GM12864 (cell line): ENCODE data around the gene SWI5.

ENCODE experiments used
- DNase-seq: peaks from one replicate; pipeline ENCODE4 v3.0.0-alpha.2; 2011; ENCODE audit warnings: low read depth
- H3K4me3 ChIP-seq: 2 replicates; pipeline ENCODE4 v1.5.1; 2011; ENCODE audit warnings: mild to moderate bottlenecking, low read depth, low read length, control low read depth
- TF ChIP-seq, protein P1 (sequence below): IDR thresholded peaks from 2 replicates; pipeline ENCODE4 v1.5.1; 2011; ENCODE audit warnings: low read depth, mild to moderate bottlenecking, moderate library complexity, low read length, control low read depth, inconsistent platforms; ENCODE audit errors: missing control alignments

The SWI5 gene

DNA sequence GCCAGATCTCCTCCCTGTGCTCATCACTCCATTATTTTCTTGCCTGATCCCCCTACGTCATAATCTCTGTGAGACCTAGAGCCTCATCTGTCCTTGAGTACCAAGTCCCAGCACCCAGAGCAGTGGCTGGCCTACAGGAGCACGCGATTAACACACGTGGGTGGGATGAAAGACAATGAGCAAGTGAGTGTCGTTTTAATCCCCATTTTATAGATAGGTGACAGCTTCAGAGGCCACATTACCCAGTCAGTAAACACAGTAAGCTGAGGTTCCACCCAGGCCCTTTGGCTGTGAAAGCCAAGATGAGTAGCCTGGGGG lies 28.9 kb downstream of the SWI5 start:
- TF ChIP-seq, protein P1, sequence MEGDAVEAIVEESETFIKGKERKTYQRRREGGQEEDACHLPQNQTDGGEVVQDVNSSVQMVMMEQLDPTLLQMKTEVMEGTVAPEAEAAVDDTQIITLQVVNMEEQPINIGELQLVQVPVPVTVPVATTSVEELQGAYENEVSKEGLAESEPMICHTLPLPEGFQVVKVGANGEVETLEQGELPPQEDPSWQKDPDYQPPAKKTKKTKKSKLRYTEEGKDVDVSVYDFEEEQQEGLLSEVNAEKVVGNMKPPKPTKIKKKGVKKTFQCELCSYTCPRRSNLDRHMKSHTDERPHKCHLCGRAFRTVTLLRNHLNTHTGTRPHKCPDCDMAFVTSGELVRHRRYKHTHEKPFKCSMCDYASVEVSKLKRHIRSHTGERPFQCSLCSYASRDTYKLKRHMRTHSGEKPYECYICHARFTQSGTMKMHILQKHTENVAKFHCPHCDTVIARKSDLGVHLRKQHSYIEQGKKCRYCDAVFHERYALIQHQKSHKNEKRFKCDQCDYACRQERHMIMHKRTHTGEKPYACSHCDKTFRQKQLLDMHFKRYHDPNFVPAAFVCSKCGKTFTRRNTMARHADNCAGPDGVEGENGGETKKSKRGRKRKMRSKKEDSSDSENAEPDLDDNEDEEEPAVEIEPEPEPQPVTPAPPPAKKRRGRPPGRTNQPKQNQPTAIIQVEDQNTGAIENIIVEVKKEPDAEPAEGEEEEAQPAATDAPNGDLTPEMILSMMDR = no peak
- no peak for DNase-seq
- H3K4me3 ChIP-seq = no peak overlapping the region

DNA sequence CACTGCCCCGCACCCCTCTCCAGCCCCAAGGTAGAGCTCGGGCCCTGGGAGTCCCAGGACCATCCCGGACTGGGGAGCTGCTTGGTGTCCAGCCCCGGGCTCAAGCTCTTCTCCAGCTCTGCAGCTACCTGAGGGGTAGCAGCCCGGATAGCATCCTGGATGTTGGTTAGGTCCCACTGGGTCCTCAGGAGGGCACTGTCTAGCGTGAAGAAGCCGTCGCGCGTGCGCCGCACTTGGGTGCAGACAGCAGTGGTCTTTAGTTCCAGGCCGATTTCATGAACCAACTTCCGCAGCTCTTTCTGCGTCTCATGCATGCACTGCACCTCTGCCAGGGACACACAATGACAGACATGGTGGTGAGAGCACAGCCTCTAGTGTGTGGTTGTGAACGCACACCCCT lies 33.5 kb downstream of the SWI5 start:
- DNase-seq = no peak
- no peak overlapping the region for H3K4me3 ChIP-seq
- TF ChIP-seq, protein P1 = no peak

DNA sequence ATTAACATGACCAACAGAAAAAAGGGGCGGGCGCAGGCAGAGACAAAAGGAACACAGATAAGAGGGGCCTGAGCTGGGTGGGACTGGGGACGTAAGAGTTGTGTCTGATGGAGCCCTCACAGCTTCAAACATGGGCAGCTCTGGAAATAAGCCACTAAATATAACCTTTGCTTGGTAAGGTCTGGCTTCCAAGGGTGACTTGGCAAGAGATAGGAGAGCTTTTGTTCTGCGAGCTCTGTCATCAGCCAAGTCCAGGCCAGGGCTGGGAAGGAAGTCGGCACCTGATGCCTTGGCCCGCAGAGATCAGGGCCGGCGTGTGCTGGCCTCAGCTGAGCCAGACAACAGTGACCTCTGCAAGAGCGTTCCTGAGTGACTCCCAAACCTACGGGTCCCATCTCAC lies 34.4 kb downstream of the SWI5 start:
- TF ChIP-seq, protein P1 = no peak
- H3K4me3 ChIP-seq = no peak overlapping the region
- DNase-seq = no peak

DNA sequence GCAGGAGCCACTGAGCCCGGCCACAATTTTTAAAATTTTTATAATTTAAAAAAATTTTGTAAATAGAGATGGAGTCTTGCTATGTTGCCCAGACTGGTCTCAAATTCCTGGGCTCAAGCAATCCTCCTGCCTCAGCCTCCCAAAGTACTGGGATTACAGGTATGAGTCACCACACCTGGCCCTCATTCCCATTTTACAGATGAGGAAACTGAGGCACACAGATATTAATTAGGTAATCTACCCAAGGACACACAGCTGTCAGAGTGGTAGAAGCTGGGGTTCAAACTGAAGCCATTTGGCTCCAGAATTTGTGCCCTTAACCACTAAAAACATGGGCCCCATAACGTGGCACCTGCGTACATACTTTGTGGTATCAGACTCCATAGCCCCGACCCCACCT lies 38.6 kb downstream of the SWI5 start:
- no peak for DNase-seq
- TF ChIP-seq, protein P1 = no peak

DNA sequence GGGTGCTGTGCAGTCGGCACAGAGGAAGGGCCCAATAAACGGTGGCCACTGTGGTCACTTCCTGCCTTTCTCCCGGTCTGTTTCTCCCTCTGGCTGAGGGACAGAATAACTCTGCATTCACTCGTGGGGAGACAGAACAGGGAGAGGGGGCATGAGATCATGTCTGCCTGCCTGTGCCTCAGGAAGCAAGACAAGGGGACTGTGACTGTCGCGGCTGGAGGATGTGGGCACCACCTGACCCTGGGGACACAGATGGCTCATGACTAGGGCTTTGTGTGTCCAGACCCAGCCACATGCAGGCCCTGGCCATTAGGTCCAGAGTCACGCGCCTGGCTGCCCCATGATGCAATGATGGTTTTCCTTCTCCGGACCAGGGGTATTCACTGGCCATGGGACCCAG lies 40.3 kb downstream of the SWI5 start:
- no peak overlapping the region for H3K4me3 ChIP-seq
- no peak for DNase-seq
- TF ChIP-seq, protein P1 = no peak

More for the DNA sequence above, 38.6 kb downstream of the SWI5 start:
- no peak overlapping the region for H3K4me3 ChIP-seq

DNA sequence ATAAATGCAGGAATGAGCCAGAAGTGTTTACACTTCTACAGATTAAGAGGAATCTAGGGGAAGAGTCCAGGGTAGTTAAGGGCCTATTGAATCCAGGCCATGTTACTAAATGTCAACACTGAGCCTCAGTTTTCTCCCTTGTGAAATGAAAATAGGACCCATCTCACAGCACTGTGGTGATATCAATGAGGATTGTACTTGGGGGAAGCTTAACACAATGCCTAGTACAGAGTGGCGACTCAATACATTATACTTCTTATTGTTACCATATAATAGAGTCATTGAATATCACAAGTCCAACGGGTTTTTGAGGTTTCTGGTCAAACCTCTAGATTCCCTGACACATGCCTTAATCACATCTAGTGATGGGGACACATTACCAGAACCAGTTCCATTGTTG lies 41.6 kb downstream of the SWI5 start:
- TF ChIP-seq, protein P1 = no peak
- no peak for DNase-seq
- H3K4me3 ChIP-seq = no peak overlapping the region

DNA sequence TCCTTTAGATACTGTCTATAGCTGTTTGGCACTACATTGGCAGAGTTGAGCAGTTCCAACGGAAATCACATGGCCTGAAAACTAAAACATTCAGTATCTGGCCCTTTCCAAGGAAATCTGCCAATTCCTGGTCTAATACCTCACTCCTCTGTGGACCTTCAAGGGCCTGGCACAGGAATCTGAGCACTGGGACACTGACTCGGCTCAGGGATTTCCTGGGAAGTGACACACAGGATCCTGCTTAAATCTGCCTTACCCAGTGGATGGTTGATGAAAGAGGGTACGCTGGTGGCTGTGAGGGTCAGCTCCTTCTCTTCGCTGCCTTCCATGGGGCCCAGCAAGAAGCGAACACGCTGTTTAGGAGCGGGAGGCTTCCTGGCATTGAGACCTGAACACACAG lies 45.3 kb downstream of the SWI5 start:
- DNase-seq = no peak
- TF ChIP-seq, protein P1 = no peak
- peak overlapping the region; percentile 71; the same call in 1 of the 2 replicates for H3K4me3 ChIP-seq
